ENCODE data around the gene ZFAND2A.
"Not testable (repeated sequence)": the region's sequence is repeated elsewhere in the genome, so short reads cannot be mapped to it uniquely, and the experiment has no call there.

Gene ZFAND2A

GRCh38 chr7:1159891-1160669, at the start of gene ZFAND2A:
Gene ZFAND2A, minus strand, starts transcription at chr7:1160196. Its CDS starts 1,984 bp downstream, at chr7:1158212.
- TF ChIP-seq ZFX (IDR thresholded peaks at IDR 0.05; ENCODE audit: borderline replicate concordance) (no peak), CTCF (IDR thresholded peaks at IDR 0.05) (no peak)
- H3K27ac ChIP-seq: peak within 1 kb of the TSS; percentile 89

GRCh38 chr7:1209097-1209496, 49.1 kb upstream of the ZFAND2A start:
- no peak overlapping the region for H3K27ac ChIP-seq
- TF ChIP-seq ZFX (IDR thresholded peaks at IDR 0.05; ENCODE audit: borderline replicate concordance) (no peak), CTCF (IDR thresholded peaks at IDR 0.05) (no peak)

- not testable (repeated sequence) for H3K27ac ChIP-seq
Observed at GRCh38 chr7:1205742-1206141, 45.7 kb upstream of the ZFAND2A start.

- TF ChIP-seq ZFX (IDR thresholded peaks at IDR 0.05; ENCODE audit: borderline replicate concordance) (no peak), CTCF (IDR thresholded peaks at IDR 0.05) (no peak)
- no peak overlapping the region for H3K27ac ChIP-seq
Observed at GRCh38 chr7:1204460-1205140, 44.6 kb upstream of the ZFAND2A start.

- H3K27ac ChIP-seq: not testable (repeated sequence)
Observed at GRCh38 chr7:1202914-1203313, 42.9 kb upstream of the ZFAND2A start.

GRCh38 chr7:1201916-1202315, 41.9 kb upstream of the ZFAND2A start:
- TF ChIP-seq CTCF (IDR thresholded peaks at IDR 0.05) (no peak), ZFX (IDR thresholded peaks at IDR 0.05; ENCODE audit: borderline replicate concordance) (no peak)

GRCh38 chr7:1200045-1200444, 40.0 kb upstream of the ZFAND2A start:
- TF ChIP-seq ZFX (IDR thresholded peaks at IDR 0.05; ENCODE audit: borderline replicate concordance): no peak
- no peak for TF ChIP-seq CTCF (IDR thresholded peaks at IDR 0.05)

More at GRCh38 chr7:1201916-1202315, 41.9 kb upstream of the ZFAND2A start:
- H3K27ac ChIP-seq: no peak overlapping the region

GRCh38 chr7:1197997-1198625, 38.1 kb upstream of the ZFAND2A start:
- TF ChIP-seq CTCF (IDR thresholded peaks at IDR 0.05): no peak
- no peak overlapping the region for H3K27ac ChIP-seq

More at GRCh38 chr7:1200045-1200444, 40.0 kb upstream of the ZFAND2A start:
- H3K27ac ChIP-seq: no peak overlapping the region

Measured in 22Rv1 (cell line).